Hepatocyte (in vitro differentiated cells): ENCODE data around the gene GRAPL. TPM values are rescaled to one million over a fixed set of nuclear protein-coding genes. Genes with fewer than 3 reads are reported as not detected.
"Not testable (repeated sequence)": the region's sequence is repeated elsewhere in the genome, so short reads cannot be mapped to it uniquely, and the experiment has no call there.

Experiments
- DNase-seq: peaks from one replicate; pipeline ENCODE4 v3.0.0-alpha.2; 2016; ENCODE audit warnings: low spot score
- H2AFZ ChIP-seq: fragments of 200-600 bp; sonication (generic); 2 replicates; pipeline ENCODE4 v1.6.0; 2016; ENCODE audit warnings: antibody characterized with exemption, mild to moderate bottlenecking
- H3K27ac ChIP-seq: fragments of 200-600 bp; sonication (generic); 2 replicates; pipeline ENCODE4 v1.5.1; 2016; ENCODE audit warnings: mild to moderate bottlenecking
- H3K27me3 ChIP-seq: fragments of 200-600 bp; sonication (generic); 2 replicates; pipeline ENCODE4 v1.6.1; 2016
- H3K36me3 ChIP-seq: fragments of 200-600 bp; sonication (generic); replicated peaks from 2 replicates; pipeline ENCODE4 v1.5.1; 2016; ENCODE audit warnings: low read depth; ENCODE audit not compliant: insufficient read depth
- H3K4me1 ChIP-seq: fragments of 200-600 bp; sonication (generic); 2 replicates; pipeline ENCODE4 v1.5.1; 2016; ENCODE audit warnings: mild to moderate bottlenecking, moderate library complexity; ENCODE audit not compliant: insufficient read depth
- H3K4me2 ChIP-seq: fragments of 200-600 bp; sonication (generic); 2 replicates; pipeline ENCODE4 v1.6.0; 2016
- H3K4me3 ChIP-seq: fragments of 200-600 bp; sonication (generic); 2 replicates; pipeline ENCODE4 v1.5.1; 2016; ENCODE audit warnings: mild to moderate bottlenecking
- H3K79me2 ChIP-seq: fragments of 200-600 bp; sonication (generic); 2 replicates; pipeline ENCODE4 v1.6.0; 2017; ENCODE audit warnings: mild to moderate bottlenecking
- H3K9me2 ChIP-seq: fragments of 200-600 bp; sonication (generic); replicated peaks from 2 replicates; pipeline ENCODE4 v1.6.0; 2017; ENCODE audit warnings: mild to moderate bottlenecking; ENCODE audit not compliant: insufficient read depth
- H3K9me3 ChIP-seq: fragments of 200-600 bp; sonication (generic); 2 replicates; pipeline ENCODE4 v1.5.1; 2016; ENCODE audit warnings: low read depth, mild to moderate bottlenecking
- H4K20me1 ChIP-seq: fragments of 200-600 bp; sonication (generic); 2 replicates; pipeline ENCODE4 v1.6.0; 2016; ENCODE audit warnings: mild to moderate bottlenecking; ENCODE audit not compliant: insufficient read depth, poor library complexity, severe bottlenecking
- WGBS: methylation state at CpG from one replicate; pipeline ENCODE4 v1.1.6; 2016; ENCODE audit warnings: low lambda C conversion rate; ENCODE audit errors: missing lambda C conversion rate; 5-methylcytosine and 5-hydroxymethylcytosine counted together
- polyA plus RNA-seq: library from polyadenylated mRNA; unstranded; fragments of >200 nt; fragmentation: Nextera tagmentation; extraction: Ambion mirVana; gene quantifications from 2 replicates; pipeline ENCODE4 v1.2.1, GENCODE V29; 2016
- total RNA-seq: library from RNA; depleted of rRNA; stranded (reverse); fragments of >200 nt; gene quantifications from 2 replicates; pipeline ENCODE4 v1.2.3, GENCODE V29; 2014

GRAPL gene
- total and polyA plus RNA-seq, 2 experiments from 2014 or later: not detected

- not testable (repeated sequence) for H3K9me2 ChIP-seq, H3K36me3 ChIP-seq, H3K9me3 ChIP-seq, H3K4me2 ChIP-seq, H3K27ac ChIP-seq, DNase-seq, H3K4me1 ChIP-seq, H3K4me3 ChIP-seq, H3K79me2 ChIP-seq, H4K20me1 ChIP-seq, H2AFZ ChIP-seq, H3K27me3 ChIP-seq
- no CpG with 5 or more reads among the region's 13 CpGs for WGBS
Measured at GRCh38 chr17:19161308-19162107, 34.1 kb downstream of the GRAPL start.

GRCh38 chr17:19162384-19163216, 35.2 kb downstream of the GRAPL start:
- H3K79me2 ChIP-seq, H2AFZ ChIP-seq, H3K9me2 ChIP-seq, H3K4me3 ChIP-seq, H3K4me2 ChIP-seq, DNase-seq, H3K9me3 ChIP-seq, H3K36me3 ChIP-seq, H3K27ac ChIP-seq, H4K20me1 ChIP-seq, H3K27me3 ChIP-seq, H3K4me1 ChIP-seq: not testable (repeated sequence)
- WGBS: no CpG with 5 or more reads among the region's 71 CpGs

GRCh38 chr17:19174422-19174821, 47.0 kb downstream of the GRAPL start:
- not testable (repeated sequence) for H3K4me3 ChIP-seq, H3K9me2 ChIP-seq, H3K4me1 ChIP-seq, H3K27me3 ChIP-seq, H2AFZ ChIP-seq, H4K20me1 ChIP-seq, H3K36me3 ChIP-seq, H3K79me2 ChIP-seq, H3K27ac ChIP-seq, DNase-seq, H3K9me3 ChIP-seq, H3K4me2 ChIP-seq
- WGBS: no CpG with 5 or more reads among the region's 3 CpGs

- WGBS: no CpG with 5 or more reads among the region's 20 CpGs
- not testable (repeated sequence) for H3K27ac ChIP-seq, H3K9me3 ChIP-seq, H3K79me2 ChIP-seq, H3K9me2 ChIP-seq, DNase-seq, H3K27me3 ChIP-seq, H3K4me2 ChIP-seq, H3K4me1 ChIP-seq, H3K4me3 ChIP-seq, H4K20me1 ChIP-seq, H3K36me3 ChIP-seq, H2AFZ ChIP-seq
Measured at GRCh38 chr17:19175410-19175809, 48.0 kb downstream of the GRAPL start.

GRCh38 chr17:19181040-19181875, 53.9 kb downstream of the GRAPL start:
- no CpG with 5 or more reads among the region's 33 CpGs for whole genome bisulfite sequencing
- not testable (repeated sequence) for H4K20me1 ChIP-seq, H3K4me1 ChIP-seq, H3K4me3 ChIP-seq, H3K9me3 ChIP-seq, H3K36me3 ChIP-seq, H2AFZ ChIP-seq, H3K9me2 ChIP-seq, DNase-seq, H3K27me3 ChIP-seq, H3K4me2 ChIP-seq, H3K27ac ChIP-seq, H3K79me2 ChIP-seq

- H3K27ac ChIP-seq, H2AFZ ChIP-seq, H3K27me3 ChIP-seq, H3K9me2 ChIP-seq, H3K79me2 ChIP-seq, H3K9me3 ChIP-seq, H4K20me1 ChIP-seq, H3K4me2 ChIP-seq, H3K4me1 ChIP-seq, H3K36me3 ChIP-seq, H3K4me3 ChIP-seq, DNase-seq: not testable (repeated sequence)
- under 1% methylated on average over 11 of the region's 62 CpGs for WGBS
Measured at GRCh38 chr17:19187883-19188869, 60.8 kb downstream of the GRAPL start.

- H2AFZ ChIP-seq, H3K4me1 ChIP-seq, DNase-seq, H3K4me3 ChIP-seq, H3K4me2 ChIP-seq, H3K79me2 ChIP-seq, H3K9me2 ChIP-seq, H3K9me3 ChIP-seq, H3K27me3 ChIP-seq, H3K27ac ChIP-seq, H4K20me1 ChIP-seq, H3K36me3 ChIP-seq: not testable (repeated sequence)
- no CpG with 5 or more reads among the region's 39 CpGs for WGBS
Measured at GRCh38 chr17:19188870-19189708, 61.7 kb downstream of the GRAPL start.
